GM11168 (cell line): ENCODE measurements around the gene CYP26B1.

ENCODE experiments used
- in situ Hi-C: fragments of 300-500 bp; cut with MboI; formaldehyde crosslinking; loops from one replicate; pipeline ENCODE4 v1.12.0; 2022; ENCODE audit warnings: low sequenced_read_pairs; ENCODE audit not compliant: unreplicated experiment

Gene CYP26B1

GRCh38 chr2:72147303-72147971 lies at the start of gene CYP26B1:
Gene CYP26B1 (minus strand): TSS chr2:72147862. CDS start chr2:72147834, 28 bp downstream.
- in situ Hi-C loops: no loop called here

GRCh38 chr2:72193723-72194122 lies 46.1 kb upstream of the CYP26B1 start:
- in situ Hi-C loops: no loop called here

DNA sequence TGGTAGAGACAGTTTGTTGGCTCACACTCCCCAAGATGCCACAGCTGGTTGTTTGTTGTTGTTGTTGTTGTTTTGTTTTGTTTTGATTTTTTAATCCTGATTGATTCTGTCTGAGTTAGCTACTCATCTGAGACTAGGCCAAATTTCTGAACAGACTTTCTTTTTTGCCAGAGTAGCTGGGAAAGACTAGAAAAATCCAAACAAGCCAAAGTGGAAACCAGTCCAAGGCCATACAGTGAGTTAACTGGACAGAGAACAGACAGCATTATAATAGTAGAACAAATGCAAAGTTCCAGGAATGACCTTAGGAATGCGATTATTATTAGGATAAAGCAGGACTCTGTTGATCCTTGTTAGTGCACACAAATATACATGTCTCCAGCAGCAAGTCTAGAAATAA lies 43.8 kb upstream of the CYP26B1 start:
- in situ Hi-C loops: no loop called here

DNA sequence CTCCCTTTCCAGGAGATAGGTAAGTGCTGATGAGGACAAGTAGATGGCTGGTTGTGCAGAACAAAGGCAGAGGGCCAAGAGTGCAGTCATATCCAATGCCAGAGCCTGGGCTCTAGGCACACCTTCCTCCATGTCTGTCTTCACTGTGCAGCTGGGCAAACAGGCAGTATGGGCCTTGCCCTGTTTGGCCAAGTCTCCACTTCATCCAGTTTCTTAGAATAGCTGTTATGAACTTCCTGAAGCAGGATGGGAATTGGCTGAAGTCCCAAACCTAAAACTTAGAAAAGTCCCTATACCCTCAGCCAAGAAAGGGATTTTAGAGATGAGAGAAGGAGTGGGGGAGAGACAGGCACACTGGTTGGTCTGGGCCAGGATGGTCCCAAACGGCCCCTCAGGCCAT lies 37.5 kb upstream of the CYP26B1 start:
- in situ Hi-C loops: no loop called here

- in situ Hi-C loops: no loop called here
These were observed 35.8 kb upstream of the CYP26B1 start for GRCh38 chr2:72183466-72183865.

GRCh38 chr2:72183016-72183415 lies 35.4 kb upstream of the CYP26B1 start:
- in situ Hi-C loops: no loop called here

GRCh38 chr2:72182547-72182946 lies 34.9 kb upstream of the CYP26B1 start:
- in situ Hi-C loops: no loop called here

DNA sequence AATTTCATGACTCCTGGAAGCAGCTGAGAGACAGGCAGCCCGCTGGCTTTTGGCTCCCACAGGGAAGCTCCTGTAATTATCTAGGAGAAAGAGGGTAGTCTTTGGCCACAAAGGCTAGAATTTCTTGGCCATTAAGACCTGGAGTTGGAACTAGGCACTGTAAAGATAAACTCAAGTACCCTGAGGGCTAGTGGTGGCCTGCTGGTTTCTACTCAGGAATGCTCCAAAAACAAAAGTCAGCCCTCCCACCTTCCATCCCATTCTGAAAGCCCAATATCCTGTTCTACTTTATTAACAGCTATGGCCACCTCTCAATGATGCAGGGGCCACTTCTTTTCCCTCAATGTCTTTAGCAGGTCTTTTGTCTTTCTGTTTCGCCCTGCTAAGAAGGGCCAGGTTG lies 34.0 kb upstream of the CYP26B1 start:
- in situ Hi-C loops: no loop called here

GRCh38 chr2:72180351-72180750 lies 32.7 kb upstream of the CYP26B1 start:
- in situ Hi-C loops: no loop called here

DNA sequence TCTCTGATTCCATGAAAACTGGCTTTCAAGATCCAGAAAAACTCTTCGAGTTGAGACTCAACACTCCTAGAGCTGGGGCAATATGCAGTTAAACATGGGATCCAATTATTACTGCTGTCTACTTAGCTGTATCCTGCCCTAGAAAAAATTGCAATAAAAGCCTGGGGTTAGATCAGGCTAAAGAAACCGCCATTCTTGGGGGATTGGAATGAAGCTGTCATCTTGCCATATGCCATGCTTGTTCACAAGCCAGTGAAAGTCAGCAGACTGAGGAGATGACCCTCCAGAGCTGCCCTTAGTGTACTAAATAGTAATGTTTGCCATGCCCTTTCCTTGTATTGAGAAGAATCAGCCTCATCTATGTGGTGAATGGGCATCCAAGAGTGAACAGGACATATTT lies 30.9 kb upstream of the CYP26B1 start:
- in situ Hi-C loops: no loop called here

GRCh38 chr2:72176281-72176680 lies 28.6 kb upstream of the CYP26B1 start:
- in situ Hi-C loops: no loop called here

DNA sequence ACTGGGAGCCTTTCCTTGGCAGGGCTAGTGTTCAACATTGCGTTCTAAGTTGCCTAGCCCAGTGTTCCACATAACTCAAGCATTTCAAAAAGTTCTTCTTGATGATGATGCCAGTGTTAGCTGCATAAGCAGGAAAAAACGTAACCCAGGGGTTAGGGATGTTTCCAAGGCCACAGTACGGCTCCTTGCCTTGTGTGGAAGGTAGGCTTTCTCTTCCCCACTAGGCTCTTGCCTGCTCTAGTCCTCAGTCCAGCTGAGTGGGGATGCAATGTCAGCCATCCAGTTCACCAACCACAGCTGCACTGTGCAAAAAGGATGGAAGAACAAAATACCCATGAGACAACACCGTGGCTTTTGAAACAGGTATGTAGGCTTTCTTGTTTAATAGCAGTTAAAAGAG lies 28.0 kb upstream of the CYP26B1 start:
- in situ Hi-C loops: no loop called here

- in situ Hi-C loops: no loop called here
These were observed 26.1 kb upstream of the CYP26B1 start for GRCh38 chr2:72173640-72174321.

DNA sequence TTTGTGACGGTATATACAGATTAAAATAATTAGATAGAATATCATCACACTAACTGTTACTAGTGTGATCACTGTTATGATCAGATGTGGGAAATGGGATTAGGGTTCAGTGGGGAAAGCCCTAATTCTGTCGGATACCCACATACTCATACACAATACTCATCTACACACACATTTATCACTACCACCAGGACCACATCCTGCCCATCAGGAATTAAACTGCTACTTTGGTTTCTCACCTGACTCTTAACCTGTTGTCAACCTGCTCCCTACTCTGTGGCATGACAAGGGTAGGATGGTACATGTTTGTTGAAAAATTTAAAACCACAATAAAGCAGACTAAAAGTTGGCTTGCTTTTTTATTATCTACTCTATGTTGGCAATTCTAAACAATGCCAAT lies 24.8 kb upstream of the CYP26B1 start:
- in situ Hi-C loops: no loop called here

DNA sequence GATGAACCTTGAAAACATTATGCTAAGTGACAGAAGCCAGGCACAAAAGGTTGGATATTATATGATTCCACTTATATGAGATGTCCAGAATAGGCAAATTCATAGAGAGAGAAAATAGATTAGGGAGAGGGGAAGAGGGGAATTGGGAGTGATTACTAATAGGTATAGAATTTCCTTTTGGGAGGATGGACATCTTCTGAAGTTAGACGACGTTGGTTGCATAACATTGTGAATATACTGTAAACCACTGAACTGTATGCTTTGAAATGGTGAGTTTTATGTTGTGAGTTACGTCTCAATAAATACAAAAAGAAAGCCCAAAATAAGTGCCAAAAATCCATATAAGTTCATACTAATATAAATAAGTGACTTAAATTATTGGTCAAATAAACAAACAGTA lies 18.6 kb upstream of the CYP26B1 start:
- in situ Hi-C loops: no loop called here

GRCh38 chr2:72165792-72166191 lies 18.1 kb upstream of the CYP26B1 start:
- in situ Hi-C loops: no loop called here

DNA sequence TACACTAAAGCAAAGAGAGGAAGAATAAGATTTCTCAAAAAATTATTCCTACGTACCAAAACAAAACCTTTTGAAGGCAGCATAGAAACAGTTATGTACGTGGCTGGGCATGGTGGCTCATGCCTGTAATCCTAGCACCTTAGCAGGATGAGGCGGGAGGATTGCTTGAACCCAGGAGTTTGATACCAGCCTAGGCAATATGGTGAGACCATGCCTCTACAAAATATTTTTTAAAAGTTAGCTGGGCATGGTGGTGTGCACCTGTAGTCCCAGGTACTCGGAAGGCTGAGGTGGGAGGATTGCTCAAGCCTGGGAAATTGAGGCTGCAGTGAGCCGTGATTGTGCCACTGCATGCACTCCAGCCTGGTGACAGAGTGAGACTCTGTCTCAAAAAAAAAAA lies 14.9 kb upstream of the CYP26B1 start:
- in situ Hi-C loops: no loop called here

DNA sequence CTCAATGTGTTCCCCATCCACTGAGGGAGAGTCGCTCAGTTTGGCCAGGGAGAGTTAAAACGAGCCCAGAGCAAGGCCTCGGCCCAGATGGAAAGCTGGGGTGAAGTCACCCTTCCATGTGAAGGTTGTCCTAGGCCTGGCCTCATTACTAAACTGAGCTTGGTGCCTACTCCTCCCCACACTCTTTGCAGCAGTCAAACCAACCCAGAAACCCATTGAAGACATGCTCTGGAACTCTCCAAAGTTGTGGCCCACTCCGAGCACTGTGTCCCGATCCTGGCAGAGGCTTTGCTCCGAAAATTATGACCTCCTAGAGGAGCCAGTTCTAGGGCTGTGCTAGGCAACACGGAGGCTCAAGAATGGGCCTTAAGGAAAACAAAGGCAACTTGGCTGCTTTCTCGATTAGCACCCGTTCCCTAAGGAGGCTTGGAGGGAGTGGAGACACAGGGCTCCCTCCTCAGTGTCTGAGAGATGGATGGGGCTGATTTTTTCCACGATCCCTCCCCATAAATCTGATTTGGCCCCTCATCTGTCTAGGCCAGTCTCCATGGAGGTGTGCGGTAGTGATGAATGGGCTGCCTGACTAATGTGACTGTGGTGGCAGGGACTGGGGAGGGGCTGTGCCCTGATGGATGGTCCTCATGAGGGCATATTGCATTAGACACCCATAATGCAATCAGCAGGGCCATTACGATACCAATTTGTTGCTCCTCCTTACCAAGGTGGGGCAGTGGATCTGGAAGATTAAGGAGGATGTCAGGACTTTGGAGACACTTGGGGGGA lies 11.7 kb upstream of the CYP26B1 start:
- in situ Hi-C loops: no loop called here

- in situ Hi-C loops: no loop called here
These were observed 10.5 kb upstream of the CYP26B1 start for GRCh38 chr2:72157871-72158771.

DNA sequence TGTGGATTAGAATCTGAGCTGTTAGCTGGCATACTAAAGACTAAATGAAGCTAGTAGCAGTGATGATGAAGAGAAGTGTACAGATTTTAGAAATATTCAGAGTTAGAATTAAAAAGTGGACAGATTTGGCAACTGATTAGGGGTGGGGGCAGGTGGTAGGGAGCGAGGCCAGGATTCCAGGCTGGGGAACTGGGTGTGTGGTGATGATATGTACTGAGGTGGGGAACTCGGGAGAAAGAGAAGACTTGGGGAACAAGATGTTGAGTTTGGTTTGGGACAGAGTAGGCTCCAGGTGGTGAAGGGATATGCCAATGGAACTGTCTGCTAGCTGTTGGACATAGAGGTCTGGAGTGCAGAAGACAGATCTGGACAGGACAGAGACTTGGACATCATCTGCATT lies 9.2 kb upstream of the CYP26B1 start:
- in situ Hi-C loops: no loop called here
